Measurements from ENCODE around the gene PANX1. TPM values are rescaled to one million over a fixed set of nuclear protein-coding genes. Genes with fewer than 3 reads are reported as not detected.

Gene PANX1
- total and polyA plus RNA-seq, 2 donors (not counting 1 experiment from before 2014, with no cell fraction given) = 4.2 to 10.3 TPM

- ChIA-PET POLR2A (no interaction called here), CTCF (no interaction called here)
- Histone ChIP-seq H4K20me1 (ENCODE audit: control insufficient read depth, insufficient read depth, low read length, poor library complexity, severe bottlenecking) (peaks cover 59% of the 10 kb centered on the region), H3K4me2 (replicated peaks; ENCODE audit: low read depth, low read length, poor library complexity, severe bottlenecking) (no peak overlapping the region), H3K9ac (ENCODE audit: low read length) (no peak overlapping the region), H3K27me3 (replicated peaks in 1 of 4; ENCODE audit: control extremely low read depth in 1 of 4, control insufficient read depth in 3 of 4, insufficient read depth in 4 of 4, low read length in 3 of 4) (no peaks in the 10 kb centered on the region), H3K27ac (ENCODE audit: low read length in 2 of 2) (no peak overlapping the region), H2AFZ (ENCODE audit: insufficient read depth, low read depth, low read length, poor library complexity, severe bottlenecking) (no peak overlapping the region), H3K4me1 (ENCODE audit: control insufficient read depth in 2 of 2, insufficient read depth in 2 of 2, low read length in 2 of 2) (peaks cover 26 to 44% of the 10 kb centered on the region in 2 donors), H3K36me3 (replicated peaks in 1 of 2; ENCODE audit: control extremely low read depth in 1 of 2, control insufficient read depth in 1 of 2, extremely low read depth in 1 of 2, insufficient read depth in 2 of 2, low read length in 1 of 2) (no peaks in the 10 kb centered on the region), H3K79me2 (ENCODE audit: control insufficient read depth, insufficient read depth, low read length) (peaks cover 65% of the 10 kb centered on the region), H3K9me3 (ENCODE audit: control extremely low read depth in 1 of 3, control insufficient read depth in 2 of 3, insufficient read depth in 1 of 3, low read length in 2 of 3) (no peaks in the 10 kb centered on the region), H3K4me3 (ENCODE audit: control extremely low read depth in 1 of 5, extremely low read depth in 1 of 5, insufficient read depth in 1 of 5, low read depth in 2 of 5, low read length in 4 of 5) (no peak overlapping the region)
- H3K4me3 Mint-ChIP-seq = no peak overlapping the region
- peaks cover 90% of the 10 kb centered on the region for H3K4me1 Mint-ChIP-seq
- no peak overlapping the region for H3K27ac Mint-ChIP-seq
- WGBS (ENCODE audit: insufficient coverage) = 63% methylated on average over 2 of the region's 3 CpGs
- H3K27me3 Mint-ChIP-seq = no peaks in the 10 kb centered on the region
- H3K9me3 Mint-ChIP-seq (ENCODE audit: insufficient read depth) = no peaks in the 10 kb centered on the region
- intact Hi-C loops (cut with micrococcal nuclease) = no loop called here
- DNase-seq (no peak), ATAC-seq (ENCODE audit: low read depth) (no peak)
- TF ChIP-seq CTCF (IDR thresholded peaks at IDR 0.05) (no peak), EZH2 (IDR thresholded peaks at IDR 0.05; ENCODE audit: borderline replicate concordance, insufficient read depth, low read depth, low read length, poor library complexity, severe bottlenecking) (no peak)
These were observed 20.9 kb downstream of the PANX1 start for GRCh38 chr11:94149431-94150017.

DNA sequence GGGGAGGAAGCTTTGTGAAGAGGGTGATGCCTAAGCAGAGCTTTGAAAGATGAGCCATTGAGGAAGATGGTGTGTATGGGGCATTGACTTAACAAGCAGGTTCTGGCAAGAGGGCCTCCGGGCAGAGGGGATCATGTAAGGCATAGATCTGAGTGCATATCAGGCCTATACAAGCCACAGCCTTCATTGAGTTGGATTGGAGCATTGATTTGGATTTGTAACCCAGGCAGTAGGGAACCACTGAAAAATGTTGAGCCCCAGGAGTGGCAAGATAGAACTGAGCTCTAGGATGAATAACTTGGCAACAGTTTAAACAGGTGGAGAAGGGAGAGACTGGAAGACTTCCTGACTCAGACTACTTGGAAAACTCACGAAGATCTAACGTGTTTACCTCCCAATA is 21.4 kb downstream of the PANX1 start:
- Histone ChIP-seq H3K4me2 (replicated peaks; ENCODE audit: low read depth, low read length, poor library complexity, severe bottlenecking) (no peak overlapping the region), H3K9me3 (ENCODE audit: control extremely low read depth in 1 of 3, control insufficient read depth in 2 of 3, insufficient read depth in 1 of 3, low read length in 2 of 3) (no peaks in the 10 kb centered on the region), H4K20me1 (ENCODE audit: control insufficient read depth, insufficient read depth, low read length, poor library complexity, severe bottlenecking) (peaks cover 59% of the 10 kb centered on the region), H3K27me3 (replicated peaks in 1 of 4; ENCODE audit: control extremely low read depth in 1 of 4, control insufficient read depth in 3 of 4, insufficient read depth in 4 of 4, low read length in 3 of 4) (no peaks in the 10 kb centered on the region), H2AFZ (ENCODE audit: insufficient read depth, low read depth, low read length, poor library complexity, severe bottlenecking) (no peak overlapping the region), H3K4me1 (ENCODE audit: control insufficient read depth in 2 of 2, insufficient read depth in 2 of 2, low read length in 2 of 2) (peaks cover 26 to 44% of the 10 kb centered on the region in 2 donors), H3K27ac (ENCODE audit: low read length in 2 of 2) (no peak overlapping the region), H3K36me3 (replicated peaks in 1 of 2; ENCODE audit: control extremely low read depth in 1 of 2, control insufficient read depth in 1 of 2, extremely low read depth in 1 of 2, insufficient read depth in 2 of 2, low read length in 1 of 2) (no peaks in the 10 kb centered on the region), H3K79me2 (ENCODE audit: control insufficient read depth, insufficient read depth, low read length) (peaks cover 60% of the 10 kb centered on the region), H3K4me3 (ENCODE audit: control extremely low read depth in 1 of 5, extremely low read depth in 1 of 5, insufficient read depth in 1 of 5, low read depth in 2 of 5, low read length in 4 of 5) (no peak overlapping the region), H3K9ac (ENCODE audit: low read length) (no peak overlapping the region)
- no peak overlapping the region for H3K27ac Mint-ChIP-seq
- H3K4me3 Mint-ChIP-seq = no peak overlapping the region
- H3K4me1 Mint-ChIP-seq = peaks cover 85% of the 10 kb centered on the region
- no peaks in the 10 kb centered on the region for H3K27me3 Mint-ChIP-seq
- DNase-seq (no peak), ATAC-seq (ENCODE audit: low read depth) (no peak)
- no peak for TF ChIP-seq CTCF (IDR thresholded peaks at IDR 0.05)
- TF ChIP-seq EZH2 (IDR thresholded peaks at IDR 0.05; ENCODE audit: borderline replicate concordance, insufficient read depth, low read depth, low read length, poor library complexity, severe bottlenecking) = no peak
- no peaks in the 10 kb centered on the region for H3K9me3 Mint-ChIP-seq (ENCODE audit: insufficient read depth)
- 100% methylated on average over 1 of the region's 3 CpGs for WGBS (ENCODE audit: insufficient coverage)
- ChIA-PET POLR2A (no interaction called here), CTCF (interaction anchor here (0.9 kb wide), 1 partner anchor 35 kb away, joined by 3 read pairs; no protein-coding TSS in a partner anchor)
- intact Hi-C loops (cut with micrococcal nuclease) = no loop called here

All from B cell (primary cell).